HepG2 (cell line): ENCODE data around the gene CRLF1. TPM values are rescaled to one million over a fixed set of nuclear protein-coding genes. Genes with fewer than 3 reads are reported as not detected.

Experiments used
- EEA1 ChIP-seq: sonication (generic); formaldehyde crosslinking; IDR thresholded peaks from 2 replicates; pipeline ENCODE4 v1.5.1; 2020; ENCODE audit warnings: mild to moderate bottlenecking, missing genetic modification reagents, borderline replicate concordance
- ERF ChIP-seq: IDR thresholded peaks from 2 replicates; pipeline ENCODE4 v1.6.1; 2018; ENCODE audit warnings: missing biosample characterization, missing genetic modification reagents
- GLI4 ChIP-seq: sonication (generic); formaldehyde crosslinking; IDR thresholded peaks from 2 replicates; pipeline ENCODE4 v1.5.1; 2020; ENCODE audit warnings: missing genetic modification reagents, mild to moderate bottlenecking, moderate library complexity, borderline replicate concordance
- HNF4G ChIP-seq, 2 experiments: sonication (generic) in 1 of 2; formaldehyde crosslinking in 1 of 2; IDR thresholded peaks; 2 replicates each; pipeline versions ENCODE4 v1.4.0 to v1.6.1; 2011 to 2020; ENCODE audit warnings: borderline replicate concordance in 2 of 2, low read depth in 2 of 2, mild to moderate bottlenecking in 2 of 2, low read length in 1 of 2, missing genetic modification reagents in 1 of 2, moderate library complexity in 1 of 2
- IRF2 ChIP-seq: IDR thresholded peaks from 2 replicates; pipeline ENCODE4 v1.6.1; 2018; ENCODE audit warnings: missing genetic modification reagents, missing compliant biosample characterization
- IRF9 ChIP-seq: sonication (generic); formaldehyde crosslinking; IDR thresholded peaks from 2 replicates; pipeline ENCODE4 v1.8.0; 2022; ENCODE audit warnings: missing genetic modification reagents, mild to moderate bottlenecking, borderline replicate concordance
- MXD4 ChIP-seq: IDR thresholded peaks from 2 replicates; pipeline ENCODE4 v1.6.1; 2016; ENCODE audit warnings: mild to moderate bottlenecking, missing biosample characterization, missing genetic modification reagents
- NFE2L2 ChIP-seq: fragments of 150-350 bp; IDR thresholded peaks from 2 replicates; pipeline ENCODE4 v1.6.1; 2014; ENCODE audit warnings: low read length
- NFYC ChIP-seq: IDR thresholded peaks from 2 replicates; pipeline ENCODE4 v1.6.1; 2016; ENCODE audit warnings: missing genetic modification reagents, missing compliant biosample characterization
- PHF20 ChIP-seq: sonication (generic); formaldehyde crosslinking; IDR thresholded peaks from 2 replicates; pipeline ENCODE4 v1.5.0; 2020; ENCODE audit warnings: mild to moderate bottlenecking, missing genetic modification reagents
- SIN3A ChIP-seq: IDR thresholded peaks from 2 replicates; pipeline ENCODE4 v1.6.1; 2011; ENCODE audit warnings: low read depth, mild to moderate bottlenecking, control low read depth, low read length, borderline replicate concordance
- SNAI1 ChIP-seq: sonication (generic); formaldehyde crosslinking; IDR thresholded peaks from 2 replicates; pipeline ENCODE4 v1.5.0; 2020; ENCODE audit warnings: mild to moderate bottlenecking, missing genetic modification reagents, borderline replicate concordance
- SP2 ChIP-seq: sonication (generic); formaldehyde crosslinking; IDR thresholded peaks from 2 replicates; pipeline ENCODE4 v1.5.1; 2020; ENCODE audit warnings: mild to moderate bottlenecking, missing genetic modification reagents
- TARDBP ChIP-seq: sonication (generic); formaldehyde crosslinking; IDR thresholded peaks from 2 replicates; pipeline ENCODE4 v1.8.0; 2022; ENCODE audit warnings: mild to moderate bottlenecking, missing genetic modification reagents
- TSC22D2 ChIP-seq: sonication (generic); formaldehyde crosslinking; IDR thresholded peaks from 2 replicates; pipeline ENCODE4 v1.5.1; 2020; ENCODE audit warnings: missing genetic modification reagents, mild to moderate bottlenecking, borderline replicate concordance
- YEATS2 ChIP-seq: sonication (generic); formaldehyde crosslinking; IDR thresholded peaks from 2 replicates; pipeline ENCODE4 v1.4.0; 2020; ENCODE audit warnings: missing genetic modification reagents, borderline replicate concordance
- ZBTB20 ChIP-seq: sonication (generic); formaldehyde crosslinking; IDR thresholded peaks from 2 replicates; pipeline ENCODE4 v1.8.1; 2023; ENCODE audit warnings: missing genetic modification reagents, low read depth, mild to moderate bottlenecking, borderline replicate concordance
- ZHX2 ChIP-seq, 2 experiments: sonication (generic) in 1 of 2; formaldehyde crosslinking in 1 of 2; IDR thresholded peaks; 2 replicates each; pipeline versions ENCODE4 v1.6.1 to v1.9.0; 2014 to 2022; ENCODE audit warnings: antibody characterized with exemption in 1 of 2, borderline replicate concordance in 1 of 2, inconsistent platforms in 1 of 2, low read depth in 1 of 2, missing genetic modification reagents in 1 of 2
- ZNF501 ChIP-seq: sonication (generic); formaldehyde crosslinking; IDR thresholded peaks from 2 replicates; pipeline ENCODE4 v1.5.1; 2020; ENCODE audit warnings: mild to moderate bottlenecking, moderate library complexity, missing genetic modification reagents
- polyA plus RNA-seq, 8 experiments: library from polyadenylated mRNA; depleted of rRNA in 3 of 8; stranded (reverse) in 7 of 8; unstranded in 1 of 8; fragments of >200 nt; fragmentation: Illumina TruSeq in 4 of 8; extraction: Trizol in 4 of 8; gene quantifications; 2 replicates each; pipeline versions ENCODE4 v1.2.1 to v1.2.3, GENCODE V29; 2011 to 2016; ENCODE audit warnings: low read depth in 4 of 8, missing spikeins in 1 of 8, mixed read lengths in 1 of 8; ENCODE audit not compliant: insufficient read depth in 1 of 8
- total RNA-seq, 5 experiments: library from RNA; depleted of rRNA; stranded (reverse); fragments of >200 nt; fragmentation: Illumina TruSeq; extraction: Trizol; gene quantifications; 2 replicates each; pipeline ENCODE4 v1.2.3, GENCODE V29; 2016; ENCODE audit warnings: low read depth in 1 of 5
- TF ChIP-seq, protein P1 (sequence below): sonication (generic); formaldehyde crosslinking; IDR thresholded peaks from 2 replicates; pipeline ENCODE4 v1.5.0; 2020; ENCODE audit warnings: missing genetic modification reagents, mild to moderate bottlenecking, borderline replicate concordance

The CRLF1 gene
- total and polyA plus RNA-seq, 2 of the 13 experiments (the other 11 are each of a cell fraction or from before 2014, with no cell fraction given), result 217 to 296 TPM

GRCh38 chr19:18557411-18558201, 49.0 kb downstream of the CRLF1 start, which contains the start of gene KXD1 (continued):
- TF ChIP-seq SIN3A (peak; percentile 85; the same call in 1 of the 2 replicates), SNAI1 (CRISPR knock-in tag) (no peak), IRF2 (CRISPR knock-in tag) (peak; percentile 65), EEA1 (CRISPR knock-in tag) (peak; percentile 48; the same call in 1 of the 2 replicates), YEATS2 (CRISPR knock-in tag) (peak; percentile 77), ERF (CRISPR knock-in tag) (peak; percentile 19; the same call in 1 of the 2 replicates), TARDBP (CRISPR knock-in tag) (peak; percentile 59; the same call in 1 of the 2 replicates), GLI4 (CRISPR knock-in tag) (no peak), ZNF501 (CRISPR knock-in tag) (peak; percentile 93), ZHX2 (IDR thresholded peaks at IDR 0.05; ENCODE audit: low read depth) (peak; percentile 83; the same call in 1 of the 2 replicates), ZHX2 (CRISPR knock-in tag; IDR thresholded peaks at IDR 0.05; ENCODE audit: borderline replicate concordance) (no peak), IRF9 (CRISPR knock-in tag) (0 out of 2 replicates have a peak, but pooled peaks have one; percentile 24), ZBTB20 (peak; percentile 69; the same call in 1 of the 2 replicates), SP2 (peak; percentile 72), NFE2L2 (no peak), MXD4 (CRISPR knock-in tag) (peak; percentile 79; the same call in 1 of the 2 replicates), PHF20 (CRISPR knock-in tag) (peak; percentile 72; the same call in 1 of the 2 replicates), NFYC (CRISPR knock-in tag) (peak; percentile 78), TSC22D2 (CRISPR knock-in tag) (peak; percentile 43; the same call in 1 of the 2 replicates), HNF4G (IDR thresholded peaks at IDR 0.05; ENCODE audit: borderline replicate concordance, low read depth, low read length) (no peak), HNF4G (CRISPR knock-in tag; IDR thresholded peaks at IDR 0.05; ENCODE audit: borderline replicate concordance, low read depth) (no peak; the same call in 1 of the 2 replicates)
- TF ChIP-seq, protein P1, sequence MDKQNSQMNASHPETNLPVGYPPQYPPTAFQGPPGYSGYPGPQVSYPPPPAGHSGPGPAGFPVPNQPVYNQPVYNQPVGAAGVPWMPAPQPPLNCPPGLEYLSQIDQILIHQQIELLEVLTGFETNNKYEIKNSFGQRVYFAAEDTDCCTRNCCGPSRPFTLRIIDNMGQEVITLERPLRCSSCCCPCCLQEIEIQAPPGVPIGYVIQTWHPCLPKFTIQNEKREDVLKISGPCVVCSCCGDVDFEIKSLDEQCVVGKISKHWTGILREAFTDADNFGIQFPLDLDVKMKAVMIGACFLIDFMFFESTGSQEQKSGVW (CRISPR knock-in tag), result no peak
